GM12874 (cell line): Measurements from ENCODE around the gene ADK.

Experiments
- CTCF ChIP-seq: IDR thresholded peaks from 2 replicates; pipeline ENCODE4 v1.5.1; 2011; ENCODE audit warnings: low read depth, mild to moderate bottlenecking, control low read depth, low read length, moderate library complexity; ENCODE audit not compliant: insufficient read depth

ADK gene

GRCh38 chr10:74282151-74282847 lies 131.3 kb downstream of the ADK start:
- no peak for TF ChIP-seq CTCF

GRCh38 chr10:74282848-74283210 lies 131.8 kb downstream of the ADK start:
- TF ChIP-seq CTCF, result no peak

GRCh38 chr10:74289188-74289587 lies 138.2 kb downstream of the ADK start:
- TF ChIP-seq CTCF, result no peak

- TF ChIP-seq CTCF, result no peak
These were observed 138.9 kb downstream of the ADK start for GRCh38 chr10:74289951-74290350.

GRCh38 chr10:74290708-74291107 lies 139.7 kb downstream of the ADK start:
- TF ChIP-seq CTCF, result no peak

- no peak for TF ChIP-seq CTCF
These were observed 141.9 kb downstream of the ADK start for GRCh38 chr10:74292871-74293427.

GRCh38 chr10:74293686-74294371 lies 142.8 kb downstream of the ADK start:
- TF ChIP-seq CTCF, result no peak
